Measurements from ENCODE around the gene ANO2. TPM values are rescaled to one million over a fixed set of nuclear protein-coding genes. Genes with fewer than 3 reads are reported as not detected.

The ANO2 gene
- polyA plus RNA-seq, 1 donor from 2014 or later = 1.8 TPM

- Histone ChIP-seq H3K27me3 (ENCODE audit: insufficient read depth, low read depth, low read length) (no peaks in the 10 kb centered on the region), H3K9me3 (ENCODE audit: low read length) (no peaks in the 10 kb centered on the region), H3K27ac (ENCODE audit: low read length) (no peak overlapping the region), H2AFZ (ENCODE audit: low read depth, low read length) (no peak overlapping the region), H3K36me3 (ENCODE audit: insufficient read depth, low read length) (no peaks in the 10 kb centered on the region), H3K4me2 (ENCODE audit: low read length) (no peak overlapping the region), H4K20me1 (ENCODE audit: insufficient read depth) (no peaks in the 10 kb centered on the region), H3K9ac (ENCODE audit: low read length) (no peak overlapping the region), H3K4me3 (ENCODE audit: low read length) (no peak overlapping the region), H3F3A (ENCODE audit: insufficient read depth, low read length, poor library complexity, severe bottlenecking) (no peaks in the 10 kb centered on the region), H3K79me2 (replicated peaks; ENCODE audit: insufficient read depth, low read length) (no peaks in the 10 kb centered on the region), H3K9me2 (ENCODE audit: insufficient read depth, low read length) (no peaks in the 10 kb centered on the region)
- TF ChIP-seq POLR2AphosphoS5 (IDR thresholded peaks at IDR 0.05) = no peak
- TF ChIP-seq MXI1 (conservative IDR thresholded peaks at IDR 0.05; ENCODE audit: poor library complexity, severe bottlenecking) = no peak
- TF ChIP-seq EP300 (conservative IDR thresholded peaks at IDR 0.05; ENCODE audit: poor library complexity, severe bottlenecking) = no peak
- no peak for TF ChIP-seq CTCF (IDR thresholded peaks at IDR 0.05; ENCODE audit: poor library complexity, severe bottlenecking)
- TF ChIP-seq REST (IDR thresholded peaks at IDR 0.05; ENCODE audit: borderline replicate concordance) = no peak
- TF ChIP-seq TAF1 (IDR thresholded peaks at IDR 0.05; ENCODE audit: low read depth) = no peak
- TF ChIP-seq EZH2 (IDR thresholded peaks at IDR 0.05; ENCODE audit: borderline replicate concordance, insufficient read depth, low read length, poor library complexity, severe bottlenecking) = no peak
- no peak for TF ChIP-seq SMC3 (conservative IDR thresholded peaks at IDR 0.05; ENCODE audit: poor library complexity)
- TF ChIP-seq RAD21 (conservative IDR thresholded peaks at IDR 0.05) = no peak
Observed at GRCh38 chr12:5874514-5874913, 70.5 kb downstream of the ANO2 start.

- no peak for TF ChIP-seq TAF1 (IDR thresholded peaks at IDR 0.05; ENCODE audit: low read depth)
- TF ChIP-seq EP300 (conservative IDR thresholded peaks at IDR 0.05; ENCODE audit: poor library complexity, severe bottlenecking) = no peak
- TF ChIP-seq MXI1 (conservative IDR thresholded peaks at IDR 0.05; ENCODE audit: poor library complexity, severe bottlenecking) = no peak
- TF ChIP-seq POLR2AphosphoS5 (IDR thresholded peaks at IDR 0.05) = no peak
- no peak for TF ChIP-seq SMC3 (conservative IDR thresholded peaks at IDR 0.05; ENCODE audit: poor library complexity)
- H3K9me3 ChIP-seq (ENCODE audit: low read length) = no peaks in the 10 kb centered on the region
- no peaks in the 10 kb centered on the region for H3K79me2 ChIP-seq (replicated peaks; ENCODE audit: insufficient read depth, low read length)
- no peaks in the 10 kb centered on the region for H3F3A ChIP-seq (ENCODE audit: insufficient read depth, low read length, poor library complexity, severe bottlenecking)
- no peak overlapping the region for H3K9ac ChIP-seq (ENCODE audit: low read length)
- H3K27ac ChIP-seq (ENCODE audit: low read length) = no peak overlapping the region
- no peak overlapping the region for H2AFZ ChIP-seq (ENCODE audit: low read depth, low read length)
- no peaks in the 10 kb centered on the region for H3K36me3 ChIP-seq (ENCODE audit: insufficient read depth, low read length)
- H3K4me2 ChIP-seq (ENCODE audit: low read length) = no peak overlapping the region
- H4K20me1 ChIP-seq (ENCODE audit: insufficient read depth) = no peaks in the 10 kb centered on the region
- no peak overlapping the region for H3K4me3 ChIP-seq (ENCODE audit: low read length)
- no peaks in the 10 kb centered on the region for H3K27me3 ChIP-seq (ENCODE audit: insufficient read depth, low read depth, low read length)
- no peaks in the 10 kb centered on the region for H3K9me2 ChIP-seq (ENCODE audit: insufficient read depth, low read length)
Observed at GRCh38 chr12:5873281-5873919, 71.7 kb downstream of the ANO2 start.

Data from neural cell (in vitro differentiated cells).